ELR (cell line): Measurements from ENCODE around the gene VGLL3.
"Not testable (repeated sequence)": the region's sequence is repeated elsewhere in the genome, so short reads cannot be mapped to it uniquely, and the experiment has no call there.

Experiments
- DNase-seq: peaks from one replicate; pipeline ENCODE4 v3.0.0-alpha.2; 2015; ENCODE audit warnings: low read depth

The VGLL3 gene

DNA sequence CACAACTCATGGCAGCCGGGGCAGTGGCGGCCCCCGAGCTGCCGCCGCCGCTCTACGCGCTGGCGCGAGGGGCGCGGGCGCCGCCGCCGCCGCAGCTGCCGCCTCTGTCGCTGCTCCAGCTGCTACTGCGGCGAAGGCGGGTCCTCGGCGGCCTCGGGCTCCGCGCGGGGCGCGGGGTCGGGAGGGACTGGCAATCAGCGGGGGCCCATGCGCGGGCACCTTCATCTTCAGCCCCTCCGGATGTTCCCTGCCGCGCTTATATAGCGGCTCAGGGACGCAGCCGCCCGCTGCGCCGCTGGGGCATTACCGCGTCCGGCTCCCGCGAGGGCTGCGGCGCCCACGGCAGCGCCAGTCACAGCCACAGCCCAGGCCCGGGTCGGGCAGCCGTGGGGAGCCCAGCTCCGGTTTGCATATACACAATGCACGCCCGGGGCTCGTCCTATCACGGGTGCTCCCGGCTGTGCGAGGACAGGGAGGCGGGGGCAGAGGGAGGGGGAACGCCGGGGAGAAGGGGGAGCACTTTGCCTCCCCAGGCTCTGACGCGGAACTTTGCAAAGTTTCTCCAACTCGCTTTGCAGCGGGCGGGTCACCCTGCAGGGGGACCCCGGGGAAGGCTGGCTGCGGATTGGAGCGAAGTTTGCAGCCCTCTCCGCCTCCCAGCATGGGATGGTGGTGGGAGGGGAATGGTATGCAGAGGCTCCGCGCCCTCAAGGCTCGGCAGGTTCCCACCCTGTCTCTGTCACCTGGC is at the start of gene VGLL3:
TSS of gene VGLL3 (minus strand) at position 416 of the 748 bp plus-strand sequence. CDS start at position 10, 406 bp downstream.
- peak; percentile 85 for DNase-seq

DNA sequence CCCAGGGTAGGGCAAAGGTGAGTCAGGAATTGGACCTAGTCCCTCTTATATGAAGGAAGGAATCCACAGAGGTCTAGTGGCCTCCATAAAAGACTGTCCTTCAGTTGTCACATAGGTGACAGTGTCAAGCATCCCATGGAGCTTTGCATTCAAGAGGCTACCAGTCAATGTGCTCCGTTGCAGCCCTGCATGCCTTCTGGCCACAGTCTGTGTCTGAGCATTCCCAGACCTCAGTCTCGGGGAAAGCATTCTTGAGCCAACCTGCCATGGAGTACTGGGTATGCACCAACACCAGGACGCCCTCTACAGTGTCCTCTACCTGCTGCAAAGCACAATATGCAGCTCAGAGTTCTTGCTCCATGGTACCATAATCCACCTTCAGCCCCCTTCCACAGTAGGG is 46.7 kb upstream of the VGLL3 start:
- no peak for DNase-seq

DNA sequence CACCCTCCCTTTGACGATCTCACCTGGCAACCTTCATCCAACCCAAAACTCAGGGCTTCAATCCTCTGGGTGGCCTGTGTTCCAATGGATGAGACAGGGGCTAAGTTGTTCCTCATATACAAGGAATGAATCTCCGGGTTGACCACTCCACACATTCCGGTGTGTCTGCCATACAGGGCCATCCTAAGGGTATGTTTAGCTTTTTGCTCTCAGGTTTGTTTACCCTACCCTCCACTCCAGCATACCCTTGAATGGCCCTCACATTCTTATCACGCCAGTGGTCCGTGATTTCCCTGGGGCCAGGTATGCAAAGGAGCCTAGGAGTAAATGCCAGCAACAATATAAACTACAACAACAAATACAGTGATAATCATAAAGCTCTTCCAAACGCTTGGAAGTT is 45.7 kb upstream of the VGLL3 start:
- DNase-seq: no peak

- DNase-seq: no peak
Measured at GRCh38 chr3:87035339-87035738, 44.4 kb upstream of the VGLL3 start.

- no peak for DNase-seq
Measured at GRCh38 chr3:87033205-87033604, 42.3 kb upstream of the VGLL3 start.

GRCh38 chr3:87025661-87026645 is 35.0 kb upstream of the VGLL3 start:
- DNase-seq: no peak

GRCh38 chr3:87017370-87017769 is 26.4 kb upstream of the VGLL3 start:
- DNase-seq: not testable (repeated sequence)

DNA sequence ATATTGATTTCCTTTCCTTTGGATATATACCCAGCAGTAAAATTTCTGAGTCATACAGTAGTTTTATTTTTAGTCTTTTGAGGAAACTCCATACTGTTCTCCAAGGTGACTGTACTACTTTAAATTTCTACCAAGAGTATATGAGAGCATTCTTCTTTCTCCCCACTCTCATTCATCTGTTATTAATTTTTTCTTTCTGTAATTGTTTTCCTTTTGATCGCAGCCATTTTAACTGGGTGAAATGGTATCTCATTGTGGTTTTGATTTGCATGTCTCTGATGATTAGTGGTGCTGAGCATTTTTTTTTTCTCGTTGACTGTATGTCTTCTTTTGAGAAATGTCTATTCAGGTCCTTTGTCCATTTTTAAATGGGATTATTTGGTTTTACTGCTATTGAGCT is 18.3 kb upstream of the VGLL3 start:
- DNase-seq: peak; percentile 16

- DNase-seq: peak; percentile 58
Measured at GRCh38 chr3:87006844-87007439, 16.0 kb upstream of the VGLL3 start.

DNA sequence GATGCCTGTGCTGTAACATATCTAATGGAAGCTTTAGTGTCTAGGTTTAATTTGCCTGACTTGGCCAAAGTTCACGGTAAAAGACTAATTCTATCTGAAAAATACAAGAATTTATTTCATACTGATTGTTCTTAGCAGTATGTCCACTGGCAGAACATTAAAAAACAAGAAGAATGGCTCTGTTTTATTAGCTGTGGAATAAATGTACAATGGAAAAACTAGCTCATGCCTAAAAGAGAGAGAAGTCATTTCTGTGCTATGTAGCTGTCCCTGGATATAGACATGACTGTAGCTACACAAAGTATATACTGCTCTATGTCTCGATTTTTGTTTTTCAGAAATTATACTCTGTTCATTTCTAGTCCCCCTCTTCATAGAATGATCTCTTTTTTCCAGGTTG is 13.9 kb upstream of the VGLL3 start:
- DNase-seq: no peak

- DNase-seq: no peak
Measured at GRCh38 chr3:87002346-87002745, 11.4 kb upstream of the VGLL3 start.

GRCh38 chr3:87001473-87002098 is 10.6 kb upstream of the VGLL3 start:
- no peak for DNase-seq

- no peak for DNase-seq
Measured at GRCh38 chr3:87000940-87001339, 10.0 kb upstream of the VGLL3 start.

DNA sequence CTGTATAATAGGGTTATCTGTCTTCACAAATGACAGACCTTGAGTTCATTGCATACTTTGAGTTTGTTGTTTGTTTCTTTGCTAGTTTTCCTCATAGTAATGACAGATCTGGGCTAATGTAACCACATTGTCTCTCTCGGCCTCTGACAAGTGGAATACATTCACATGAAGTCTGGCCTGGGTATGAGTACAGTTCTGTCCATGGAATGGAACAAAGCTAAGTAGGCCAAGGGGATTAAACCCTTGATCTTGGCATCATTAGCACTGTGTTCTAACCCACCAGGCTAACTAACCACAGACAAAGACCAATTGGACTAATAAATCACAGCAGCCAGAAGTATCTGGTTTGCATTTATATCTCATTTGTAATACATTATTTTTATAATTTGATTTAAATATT is 7.6 kb upstream of the VGLL3 start:
- DNase-seq: no peak

- DNase-seq: peak; percentile 89
Measured at GRCh38 chr3:86996261-86996955, 5.5 kb upstream of the VGLL3 start.

- DNase-seq: peak; percentile 96
Measured at GRCh38 chr3:86995537-86995936, 4.6 kb upstream of the VGLL3 start.

GRCh38 chr3:86993704-86994103 is 2.8 kb upstream of the VGLL3 start:
- peak; percentile 92 for DNase-seq

GRCh38 chr3:86991840-86992435 is 989 bp upstream of the VGLL3 start:
- peak; percentile 79 for DNase-seq

- peak; percentile 47 for DNase-seq
Measured at GRCh38 chr3:86991482-86991815, 500 bp upstream of the VGLL3 start.

DNA sequence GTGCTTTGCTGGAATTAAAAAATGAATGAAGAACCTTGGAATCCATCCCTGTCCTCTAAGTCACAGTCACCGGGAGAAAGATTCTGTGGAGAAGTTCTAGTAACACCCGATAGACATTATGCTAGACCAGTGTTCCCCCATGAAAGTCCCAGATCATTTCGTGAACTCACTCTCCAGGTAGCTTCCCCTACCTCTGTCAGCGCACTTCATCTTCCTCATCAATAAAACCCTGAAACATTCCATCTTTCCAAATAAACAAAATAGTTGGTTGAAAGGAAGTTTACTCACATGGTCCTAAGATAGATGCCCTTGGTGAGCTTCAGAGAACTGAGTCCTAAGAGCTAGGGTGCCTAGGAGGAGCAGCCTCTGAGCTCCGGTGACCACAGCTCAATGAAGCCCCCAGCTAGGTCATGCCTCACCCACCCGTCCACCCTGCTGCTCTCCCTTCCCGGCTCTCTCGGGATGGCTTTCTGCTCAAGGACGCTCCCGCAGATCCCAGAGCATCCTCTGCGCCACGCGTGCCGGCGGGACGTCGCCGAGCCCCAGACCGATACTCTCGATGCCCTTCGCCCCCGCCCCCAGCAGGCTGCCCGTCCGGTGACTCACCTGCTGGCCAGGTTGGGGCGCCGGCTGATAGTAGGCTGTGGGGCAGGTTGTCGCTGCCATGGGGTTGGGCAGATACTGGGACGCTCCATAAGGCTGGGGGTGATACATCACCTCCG is 776 bp downstream of the VGLL3 start:
- peak; percentile 80 for DNase-seq

DNA sequence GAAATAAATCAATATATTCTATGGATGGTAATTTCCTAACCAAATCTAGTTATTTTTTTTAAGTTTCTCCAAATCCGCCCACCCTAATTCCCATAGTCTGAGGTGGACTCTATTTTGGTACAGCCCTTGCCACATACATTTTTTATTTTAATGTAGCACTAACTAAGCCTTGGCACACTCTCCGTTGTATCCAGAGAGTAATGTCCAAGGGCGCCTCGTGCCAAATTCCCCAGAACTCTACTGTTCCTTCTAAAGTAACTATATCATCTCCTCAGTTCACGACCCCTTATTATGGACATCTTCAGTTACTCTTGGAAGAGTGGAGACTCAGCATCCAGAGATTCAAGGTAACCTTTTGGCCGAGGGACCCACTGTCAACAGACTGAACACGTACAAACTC is 1.3 kb downstream of the VGLL3 start:
- DNase-seq: peak; percentile 47
